C4-2B (cell line): ENCODE measurements around the gene NCKAP5L.

Experiments used
- CTCF ChIP-seq: fragments of 450-650 bp; conservative IDR thresholded peaks from 2 replicates; pipeline ENCODE4 v1.5.1; 2017; ENCODE audit warnings: mild to moderate bottlenecking
- ZFX ChIP-seq: fragments of 450-650 bp; IDR thresholded peaks from 2 replicates; pipeline ENCODE4 v1.6.1; 2017

- TF ChIP-seq CTCF (no peak), ZFX (no peak)
Measured at GRCh38 chr12:49831717-49832116, 3.5 kb upstream of the NCKAP5L start.
